ENCODE results near the gene NEDD4L. TPM values are rescaled to one million over a fixed set of nuclear protein-coding genes. Genes with fewer than 3 reads are reported as not detected.

NEDD4L gene
- polyA plus RNA-seq, 1 of the 3 experiments (the other 2 are of a cell fraction), result 13.2 TPM

DNA sequence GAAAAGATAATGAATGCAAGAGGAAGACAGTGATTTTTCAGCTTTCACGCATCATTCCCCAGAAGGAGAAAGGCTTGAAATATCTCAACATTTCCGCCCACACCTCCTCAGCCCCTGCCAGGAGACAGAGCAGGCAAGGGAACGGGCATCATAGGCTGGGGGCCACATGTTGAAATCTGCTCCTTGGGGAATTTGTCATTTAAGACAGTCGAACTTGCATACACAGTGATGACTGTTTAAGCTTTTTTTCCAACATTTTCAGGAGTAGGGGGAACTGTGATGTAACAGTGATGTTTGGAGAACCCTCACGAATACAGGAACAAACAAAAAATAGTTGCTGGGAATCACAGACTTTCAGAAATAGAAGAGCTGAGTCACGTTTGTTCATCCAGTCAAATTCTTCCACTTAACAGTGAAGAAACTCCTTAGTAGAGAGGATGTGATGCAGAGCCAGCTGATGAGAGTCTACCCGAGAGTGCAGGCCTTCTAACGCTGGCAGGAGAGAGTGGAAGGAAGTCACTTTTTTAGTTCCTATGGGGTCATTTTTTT, 318.1 kb downstream of the NEDD4L start:
- Histone ChIP-seq H3K4me3 (ENCODE audit: low read depth in 2 of 2, low read length in 1 of 2) (no peak overlapping the region; a peak in 1 of 4 replicates), H3K9me3 (no peaks in the 10 kb centered on the region), H2AFZ (ENCODE audit: low read depth) (peak overlapping the region; percentile 90), H3K27ac (ENCODE audit: low read depth in 2 of 2, low read length in 1 of 2) (peak overlapping the region; percentile 47 to 91), H3K4me2 (peak overlapping the region; percentile 46), H3K9me2 (no peaks in the 10 kb centered on the region), H3K79me2 (ENCODE audit: insufficient read depth) (no peaks in the 10 kb centered on the region), H3K36me3 (replicated peaks in 1 of 2; ENCODE audit: control insufficient read depth in 1 of 2, insufficient read depth in 2 of 2, low read length in 1 of 2) (no peaks in the 10 kb centered on the region), H3K27me3 (ENCODE audit: insufficient read depth) (no peaks in the 10 kb centered on the region), H3F3A (replicated peaks; ENCODE audit: insufficient read depth) (peaks cover 16% of the 10 kb centered on the region), H4K20me1 (ENCODE audit: insufficient read depth) (no peaks in the 10 kb centered on the region), H3K4me1 (ENCODE audit: control insufficient read depth in 1 of 2, insufficient read depth in 2 of 2, low read depth in 1 of 2, low read length in 1 of 2) (peaks cover 0 to 21% of the 10 kb centered on the region in 2 experiments; a peak in 2 of 4 replicates), H3K9ac (peak overlapping the region; percentile 59)
- TF ChIP-seq GATA2 (CRISPR knock-in tag; IDR thresholded peaks at IDR 0.05) (no peak), FOSL2 (IDR thresholded peaks at IDR 0.05; ENCODE audit: borderline replicate concordance, low read depth) (peak; percentile 32; the same call in 1 of the 2 replicates), USF2 (IDR thresholded peaks at IDR 0.05; ENCODE audit: borderline replicate concordance, low read depth, low read length) (no peak), TCF12 (IDR thresholded peaks at IDR 0.05) (peak; percentile 25; the same call in 1 of the 2 replicates), PBX3 (IDR thresholded peaks at IDR 0.05) (no peak), JUND (IDR thresholded peaks at IDR 0.05) (peak; percentile 22; the same call in 1 of the 2 replicates), RAD21 (IDR thresholded peaks at IDR 0.05; ENCODE audit: low read length) (no peak), MAX (IDR thresholded peaks at IDR 0.05; ENCODE audit: low read depth) (peak; percentile 31; the same call in 1 of the 2 replicates), RFX5 (IDR thresholded peaks at IDR 0.05; ENCODE audit: low read length) (no peak)
- ChIA-PET POLR2A (no interaction called here), CTCF (interaction anchor here (0.8 to 2.1 kb wide), 3 partner anchors 22 to 240 kb away, joined by 3 to 5 read pairs (median 3); no protein-coding TSS in a partner anchor)
- DNase-seq, result no peak
- WGBS (ENCODE audit: low lambda C conversion rate), result 43% methylated on average over 8 of the region's 8 CpGs

DNA sequence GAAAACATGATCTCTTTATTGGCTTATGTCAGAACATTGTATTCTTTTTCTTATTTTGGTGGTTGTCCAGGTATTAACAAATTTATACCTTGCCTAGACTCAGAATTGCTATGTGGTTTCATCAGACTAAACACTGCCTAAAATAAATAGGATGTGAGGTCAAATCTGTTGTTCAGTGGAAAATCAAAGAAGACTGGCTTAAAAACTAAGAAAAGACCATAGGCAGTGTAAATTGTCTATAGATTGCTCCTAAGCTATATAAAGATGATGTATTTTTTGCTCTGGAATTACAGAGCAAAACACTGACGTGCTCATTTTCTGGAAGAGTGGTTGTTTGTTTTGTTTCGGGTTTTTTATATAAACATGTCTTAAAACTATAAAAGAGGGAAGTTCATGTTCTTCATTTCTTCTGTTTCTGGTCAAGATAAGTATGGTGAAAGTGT, 318.8 kb downstream of the NEDD4L start:
- CTCF ChIA-PET, result interaction anchor here (1.4 to 2.1 kb wide), 2 partner anchors 41 to 131 kb away, joined by 4 to 5 read pairs; no protein-coding TSS in a partner anchor
- H3K27ac ChIP-seq (ENCODE audit: low read depth in 2 of 2, low read length in 1 of 2), result peak overlapping the region in 1 of 2 experiments; percentile 91; a peak in 3 of 4 replicates
- TF ChIP-seq, protein P1, sequence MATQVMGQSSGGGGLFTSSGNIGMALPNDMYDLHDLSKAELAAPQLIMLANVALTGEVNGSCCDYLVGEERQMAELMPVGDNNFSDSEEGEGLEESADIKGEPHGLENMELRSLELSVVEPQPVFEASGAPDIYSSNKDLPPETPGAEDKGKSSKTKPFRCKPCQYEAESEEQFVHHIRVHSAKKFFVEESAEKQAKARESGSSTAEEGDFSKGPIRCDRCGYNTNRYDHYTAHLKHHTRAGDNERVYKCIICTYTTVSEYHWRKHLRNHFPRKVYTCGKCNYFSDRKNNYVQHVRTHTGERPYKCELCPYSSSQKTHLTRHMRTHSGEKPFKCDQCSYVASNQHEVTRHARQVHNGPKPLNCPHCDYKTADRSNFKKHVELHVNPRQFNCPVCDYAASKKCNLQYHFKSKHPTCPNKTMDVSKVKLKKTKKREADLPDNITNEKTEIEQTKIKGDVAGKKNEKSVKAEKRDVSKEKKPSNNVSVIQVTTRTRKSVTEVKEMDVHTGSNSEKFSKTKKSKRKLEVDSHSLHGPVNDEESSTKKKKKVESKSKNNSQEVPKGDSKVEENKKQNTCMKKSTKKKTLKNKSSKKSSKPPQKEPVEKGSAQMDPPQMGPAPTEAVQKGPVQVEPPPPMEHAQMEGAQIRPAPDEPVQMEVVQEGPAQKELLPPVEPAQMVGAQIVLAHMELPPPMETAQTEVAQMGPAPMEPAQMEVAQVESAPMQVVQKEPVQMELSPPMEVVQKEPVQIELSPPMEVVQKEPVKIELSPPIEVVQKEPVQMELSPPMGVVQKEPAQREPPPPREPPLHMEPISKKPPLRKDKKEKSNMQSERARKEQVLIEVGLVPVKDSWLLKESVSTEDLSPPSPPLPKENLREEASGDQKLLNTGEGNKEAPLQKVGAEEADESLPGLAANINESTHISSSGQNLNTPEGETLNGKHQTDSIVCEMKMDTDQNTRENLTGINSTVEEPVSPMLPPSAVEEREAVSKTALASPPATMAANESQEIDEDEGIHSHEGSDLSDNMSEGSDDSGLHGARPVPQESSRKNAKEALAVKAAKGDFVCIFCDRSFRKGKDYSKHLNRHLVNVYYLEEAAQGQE (IDR thresholded peaks at IDR 0.05; ENCODE audit: low read depth, low read length), result no peak
- TF ChIP-seq, protein P2, sequence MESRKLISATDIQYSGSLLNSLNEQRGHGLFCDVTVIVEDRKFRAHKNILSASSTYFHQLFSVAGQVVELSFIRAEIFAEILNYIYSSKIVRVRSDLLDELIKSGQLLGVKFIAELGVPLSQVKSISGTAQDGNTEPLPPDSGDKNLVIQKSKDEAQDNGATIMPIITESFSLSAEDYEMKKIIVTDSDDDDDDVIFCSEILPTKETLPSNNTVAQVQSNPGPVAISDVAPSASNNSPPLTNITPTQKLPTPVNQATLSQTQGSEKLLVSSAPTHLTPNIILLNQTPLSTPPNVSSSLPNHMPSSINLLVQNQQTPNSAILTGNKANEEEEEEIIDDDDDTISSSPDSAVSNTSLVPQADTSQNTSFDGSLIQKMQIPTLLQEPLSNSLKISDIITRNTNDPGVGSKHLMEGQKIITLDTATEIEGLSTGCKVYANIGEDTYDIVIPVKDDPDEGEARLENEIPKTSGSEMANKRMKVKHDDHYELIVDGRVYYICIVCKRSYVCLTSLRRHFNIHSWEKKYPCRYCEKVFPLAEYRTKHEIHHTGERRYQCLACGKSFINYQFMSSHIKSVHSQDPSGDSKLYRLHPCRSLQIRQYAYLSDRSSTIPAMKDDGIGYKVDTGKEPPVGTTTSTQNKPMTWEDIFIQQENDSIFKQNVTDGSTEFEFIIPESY (IDR thresholded peaks at IDR 0.05; ENCODE audit: borderline replicate concordance, low read depth), result no peak
- TF ChIP-seq MXI1 (IDR thresholded peaks at IDR 0.05; ENCODE audit: low read depth, low read length), result no peak
- TF ChIP-seq USF2 (IDR thresholded peaks at IDR 0.05; ENCODE audit: borderline replicate concordance, low read depth, low read length), result no peak
- no peak for TF ChIP-seq ELF1 (IDR thresholded peaks at IDR 0.05)
- no peak for TF ChIP-seq YY1 (IDR thresholded peaks at IDR 0.05; ENCODE audit: low read depth)
- TF ChIP-seq USF1 (IDR thresholded peaks at IDR 0.05; ENCODE audit: borderline replicate concordance, low read depth), result no peak
- no peak for TF ChIP-seq RAD21 (IDR thresholded peaks at IDR 0.05; ENCODE audit: low read length)
- TF ChIP-seq CHD2 (IDR thresholded peaks at IDR 0.05; ENCODE audit: low read length, partially characterized antibody), result no peak
- TF ChIP-seq SMC3 (IDR thresholded peaks at IDR 0.05; ENCODE audit: low read depth, low read length), result no peak

More for the DNA sequence above, 318.8 kb downstream of the NEDD4L start:
- Histone ChIP-seq H3K4me3 (ENCODE audit: low read depth in 2 of 2, low read length in 1 of 2) (no peak overlapping the region), H3K9ac (peak overlapping the region; percentile 59), H2AFZ (ENCODE audit: low read depth) (peak overlapping the region; percentile 90), H3K9me2 (no peaks in the 10 kb centered on the region), H3K36me3 (replicated peaks in 1 of 2; ENCODE audit: control insufficient read depth in 1 of 2, insufficient read depth in 2 of 2, low read length in 1 of 2) (no peaks in the 10 kb centered on the region), H3K27me3 (ENCODE audit: insufficient read depth) (no peaks in the 10 kb centered on the region), H3K4me2 (peak overlapping the region; percentile 46; the same call in 1 of the 2 replicates), H3F3A (replicated peaks; ENCODE audit: insufficient read depth) (peaks cover 16% of the 10 kb centered on the region), H4K20me1 (ENCODE audit: insufficient read depth) (no peaks in the 10 kb centered on the region), H3K79me2 (ENCODE audit: insufficient read depth) (no peaks in the 10 kb centered on the region), H3K4me1 (ENCODE audit: control insufficient read depth in 1 of 2, insufficient read depth in 2 of 2, low read depth in 1 of 2, low read length in 1 of 2) (peaks cover 0 to 21% of the 10 kb centered on the region in 2 experiments; a peak in 2 of 4 replicates), H3K9me3 (no peaks in the 10 kb centered on the region)
- POLR2A ChIA-PET, result no interaction called here
- no peak for DNase-seq
- 97% methylated on average over 2 of the region's 2 CpGs for WGBS (ENCODE audit: low lambda C conversion rate)

Measured in SK-N-SH (cell line).